BE2C (cell line): Measurements from ENCODE around the gene RFFL.

ENCODE experiments used
- DNase-seq: peaks from one replicate; pipeline ENCODE4 v3.0.0-alpha.2; 2020
- H3K27me3 ChIP-seq: fragments of 250-450 bp; sonication (Bioruptor Pico); 2 replicates; pipeline ENCODE4 v1.5.1; 2020; ENCODE audit warnings: mild to moderate bottlenecking
- H3K36me3 ChIP-seq: fragments of 250-450 bp; sonication (Bioruptor Pico); 2 replicates; pipeline ENCODE4 v1.5.1; 2020; ENCODE audit warnings: mild to moderate bottlenecking
- H3K4me1 ChIP-seq: fragments of 250-450 bp; sonication (Bioruptor Pico); 2 replicates; pipeline ENCODE4 v1.5.1; 2020
- H3K4me3 ChIP-seq: 2 replicates; pipeline ENCODE4 v1.5.1; 2011; ENCODE audit warnings: low read depth, low read length
- H3K9me3 ChIP-seq: fragments of 250-450 bp; sonication (Bioruptor Pico); 2 replicates; pipeline ENCODE4 v1.5.1; 2020
- CTCF ChIP-seq: IDR thresholded peaks from 2 replicates; pipeline ENCODE4 v1.5.1; 2012; ENCODE audit warnings: mild to moderate bottlenecking, low read depth, low read length

RFFL gene

GRCh38 chr17:35068249-35068648 is 4.7 kb upstream of the RFFL start:
- TF ChIP-seq CTCF: no peak
- no peak overlapping the region for H3K4me3 ChIP-seq
- no peak for DNase-seq

DNA sequence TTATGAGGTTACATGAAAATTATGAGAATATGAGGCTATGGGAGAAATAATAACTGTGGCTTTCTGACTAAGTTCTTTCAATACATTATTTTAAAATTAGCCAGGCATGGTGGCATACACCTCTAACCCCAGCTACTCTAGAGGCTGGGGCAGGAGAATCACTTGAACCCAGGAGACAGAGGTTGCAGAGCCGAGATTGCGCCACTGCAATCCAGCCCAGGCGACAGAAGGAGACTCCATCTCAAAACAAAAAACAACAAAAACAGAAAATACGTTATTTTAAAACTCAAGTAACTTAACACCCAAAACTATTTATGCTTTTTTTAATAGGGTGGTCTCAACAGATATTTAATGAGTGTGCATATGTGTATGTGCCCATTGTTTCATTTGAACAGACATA is 2.4 kb upstream of the RFFL start:
- no peak for DNase-seq
- peaks cover 7% of the 10 kb centered on the region for H3K4me1 ChIP-seq

More at GRCh38 chr17:35068249-35068648, 4.7 kb upstream of the RFFL start:
- Histone ChIP-seq H3K9me3 (no peaks in the 10 kb centered on the region), H3K4me1 (peaks cover 7% of the 10 kb centered on the region), H3K36me3 (no peaks in the 10 kb centered on the region), H3K27me3 (no peaks in the 10 kb centered on the region)

DNA sequence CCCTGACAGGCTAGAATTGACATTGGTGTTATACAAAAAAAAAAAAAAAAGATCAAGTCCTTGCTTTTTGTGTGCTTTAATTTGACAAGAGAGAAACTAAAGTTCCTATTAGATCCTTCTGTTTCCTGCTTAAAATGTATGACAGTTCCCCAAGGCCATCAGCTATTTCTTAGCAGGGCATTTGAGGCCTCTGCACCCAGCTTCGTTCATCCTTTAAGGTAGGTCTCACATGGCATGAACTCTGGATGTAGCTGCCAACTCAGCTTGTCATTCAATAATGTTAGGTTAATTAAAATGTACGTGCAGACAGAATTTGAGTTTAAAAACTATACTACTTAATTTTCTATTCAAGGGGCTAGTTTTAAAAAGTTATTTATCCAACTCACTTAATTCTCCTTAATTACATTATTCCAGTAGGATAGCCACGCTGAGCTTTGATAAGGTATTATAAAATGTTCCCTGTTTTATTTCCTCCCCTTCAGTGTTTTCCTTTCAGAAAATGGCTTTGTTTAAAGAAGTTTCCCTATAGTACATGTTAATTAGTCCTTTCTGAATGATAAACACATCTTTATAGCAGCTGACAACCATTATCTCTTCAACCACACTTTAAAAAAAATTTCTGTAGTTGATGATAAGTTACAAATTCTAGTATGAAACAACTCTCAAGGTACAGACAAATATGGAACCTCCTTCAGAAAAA is 1.2 kb upstream of the RFFL start:
- Histone ChIP-seq H3K27me3 (no peaks in the 10 kb centered on the region), H3K4me3 (no peak overlapping the region), H3K36me3 (no peaks in the 10 kb centered on the region), H3K9me3 (no peaks in the 10 kb centered on the region), H3K4me1 (peaks cover 7% of the 10 kb centered on the region)
- no peak for DNase-seq
- TF ChIP-seq CTCF: no peak

More for the DNA sequence above, 2.4 kb upstream of the RFFL start:
- no peak overlapping the region for H3K4me3 ChIP-seq
- no peak for TF ChIP-seq CTCF
- H3K36me3 ChIP-seq: no peaks in the 10 kb centered on the region
- H3K27me3 ChIP-seq: no peaks in the 10 kb centered on the region
- no peaks in the 10 kb centered on the region for H3K9me3 ChIP-seq

DNA sequence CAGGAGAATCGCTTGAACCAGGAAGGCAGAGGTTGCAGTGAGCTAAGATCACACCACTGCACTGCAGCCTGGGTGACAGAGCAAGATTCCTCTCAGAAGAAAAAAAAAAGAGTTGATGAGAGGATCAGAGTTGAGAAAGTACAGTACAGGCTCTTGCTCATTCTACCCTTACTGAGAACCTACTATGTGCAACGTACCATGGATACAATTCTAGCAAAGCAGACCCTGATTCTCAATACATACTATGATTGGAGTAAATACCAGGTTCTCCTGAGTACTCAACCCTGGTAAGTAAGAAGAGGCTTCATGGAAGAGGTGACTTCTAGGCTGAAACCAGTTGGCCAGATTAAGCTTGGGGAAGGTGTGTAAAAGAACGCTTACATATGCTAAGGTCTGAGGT is 1.2 kb downstream of the RFFL start:
- Histone ChIP-seq H3K4me1 (peaks cover 7% of the 10 kb centered on the region), H3K4me3 (no peak overlapping the region), H3K9me3 (no peaks in the 10 kb centered on the region), H3K27me3 (no peaks in the 10 kb centered on the region), H3K36me3 (no peaks in the 10 kb centered on the region)
- no peak for DNase-seq
- TF ChIP-seq CTCF: no peak

DNA sequence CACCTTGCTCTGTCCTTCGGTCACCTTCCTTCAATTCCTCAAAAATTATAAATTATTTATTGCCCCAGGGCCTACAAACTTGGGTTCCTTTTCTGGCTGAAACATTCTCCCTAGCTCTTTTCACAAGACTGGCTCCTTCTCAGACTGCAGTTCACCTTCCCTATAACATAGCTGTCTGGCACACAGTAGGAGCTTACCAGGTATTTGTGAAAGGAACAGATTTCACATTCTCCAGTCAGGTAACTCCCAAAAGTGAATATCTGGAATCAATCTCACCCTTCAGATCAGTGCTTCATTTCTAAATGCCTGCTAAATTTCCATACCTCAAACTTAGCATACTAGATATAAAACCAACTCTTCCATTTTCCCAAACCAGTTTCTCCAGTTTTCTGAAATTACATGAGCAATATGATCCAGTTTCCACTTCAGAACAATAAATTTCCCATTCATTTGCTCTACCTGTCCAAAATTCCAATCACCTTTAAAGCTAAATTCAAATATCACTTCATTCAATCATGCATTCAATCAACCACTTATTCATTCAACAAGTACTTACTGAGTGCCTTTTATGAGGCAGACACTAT is 6.1 kb downstream of the RFFL start:
- no peaks in the 10 kb centered on the region for H3K4me1 ChIP-seq
- H3K36me3 ChIP-seq: no peaks in the 10 kb centered on the region
- TF ChIP-seq CTCF: no peak
- DNase-seq: no peak
- no peaks in the 10 kb centered on the region for H3K9me3 ChIP-seq
- H3K4me3 ChIP-seq: no peak overlapping the region
- no peaks in the 10 kb centered on the region for H3K27me3 ChIP-seq

- no peaks in the 10 kb centered on the region for H3K27me3 ChIP-seq
- no peaks in the 10 kb centered on the region for H3K36me3 ChIP-seq
- no peaks in the 10 kb centered on the region for H3K4me1 ChIP-seq
- H3K4me3 ChIP-seq: no peak overlapping the region
- H3K9me3 ChIP-seq: no peaks in the 10 kb centered on the region
- DNase-seq: no peak
- TF ChIP-seq CTCF: no peak
Observed at GRCh38 chr17:35056013-35056412, 7.5 kb downstream of the RFFL start.
